HepG2 (cell line): Measurements from ENCODE around the gene C11orf24. TPM values are rescaled to one million over a fixed set of nuclear protein-coding genes. Genes with fewer than 3 reads are reported as not detected.

ENCODE experiments used
- GABPB1 ChIP-seq: IDR thresholded peaks from 2 replicates; pipeline ENCODE4 v1.6.1; 2016; ENCODE audit warnings: mild to moderate bottlenecking, missing genetic modification reagents, moderate library complexity, missing compliant biosample characterization
- GTF2F1 ChIP-seq: fragments of 150-350 bp; IDR thresholded peaks from 2 replicates; pipeline ENCODE4 v1.6.1; 2014; ENCODE audit warnings: low read length
- IKZF1 ChIP-seq: fragments of 450-650 bp; IDR thresholded peaks from 2 replicates; pipeline ENCODE4 v1.7.1; 2016
- RAD51 ChIP-seq: fragments of 450-650 bp; IDR thresholded peaks from 2 replicates; pipeline ENCODE4 v1.6.1; 2016; ENCODE audit warnings: borderline replicate concordance
- RBM39 ChIP-seq: fragments of 200-400 bp; formaldehyde crosslinking; IDR thresholded peaks from one replicate; pipeline ENCODE4 v1.6.1; 2018; ENCODE audit warnings: antibody characterized with exemption, mild to moderate bottlenecking, low read depth, low read length; ENCODE audit not compliant: poor library complexity, severe bottlenecking
- RFX1 ChIP-seq: fragments of 450-650 bp; IDR thresholded peaks from 2 replicates; pipeline ENCODE4 v1.6.1; 2017
- SP4 ChIP-seq: sonication (generic); formaldehyde crosslinking; IDR thresholded peaks from 2 replicates; pipeline ENCODE4 v1.8.1; 2023; ENCODE audit warnings: mild to moderate bottlenecking, missing genetic modification reagents
- XRCC5 ChIP-seq: fragments of 200-400 bp; formaldehyde crosslinking; optimal IDR thresholded peaks from 2 replicates; pipeline ENCODE3; 2017; ENCODE audit warnings: mild to moderate bottlenecking, low read length
- ZNF337 ChIP-seq: sonication (generic); formaldehyde crosslinking; IDR thresholded peaks from 2 replicates; pipeline ENCODE4 v1.5.1; 2020; ENCODE audit warnings: missing genetic modification reagents, low read depth, mild to moderate bottlenecking, borderline replicate concordance
- ZNF556 ChIP-seq: sonication (generic); formaldehyde crosslinking; IDR thresholded peaks from 2 replicates; pipeline ENCODE4 v1.4.0; 2020; ENCODE audit warnings: mild to moderate bottlenecking, missing genetic modification reagents, borderline replicate concordance
- ZNF629 ChIP-seq: sonication (generic); formaldehyde crosslinking; conservative IDR thresholded peaks from 2 replicates; pipeline ENCODE4 v1.5.0; 2020; ENCODE audit warnings: missing genetic modification reagents
- ZNF768 ChIP-seq: sonication (generic); formaldehyde crosslinking; IDR thresholded peaks from 2 replicates; pipeline ENCODE4 v1.4.0; 2020; ENCODE audit warnings: missing genetic modification reagents
- ZNF841 ChIP-seq: sonication (generic); formaldehyde crosslinking; IDR thresholded peaks from 2 replicates; pipeline ENCODE4 v1.8.1; 2023; ENCODE audit warnings: missing genetic modification reagents, borderline replicate concordance
- ZNF879 ChIP-seq: sonication (generic); formaldehyde crosslinking; IDR thresholded peaks from 2 replicates; pipeline ENCODE4 v1.8.1; 2023; ENCODE audit warnings: missing genetic modification reagents
- ZNF883 ChIP-seq: sonication (generic); formaldehyde crosslinking; IDR thresholded peaks from 2 replicates; pipeline ENCODE4 v1.5.1; 2020; ENCODE audit warnings: mild to moderate bottlenecking, missing genetic modification reagents; ENCODE audit errors: not compliant biosample characterization
- polyA plus RNA-seq, 8 experiments: library from polyadenylated mRNA; depleted of rRNA in 3 of 8; stranded (reverse) in 7 of 8; unstranded in 1 of 8; fragments of >200 nt; fragmentation: Illumina TruSeq in 4 of 8; extraction: Trizol in 4 of 8; gene quantifications; 2 replicates each; pipeline versions ENCODE4 v1.2.1 to v1.2.3, GENCODE V29; 2011 to 2016; ENCODE audit warnings: low read depth in 4 of 8, missing spikeins in 1 of 8, mixed read lengths in 1 of 8; ENCODE audit not compliant: insufficient read depth in 1 of 8
- total RNA-seq, 5 experiments: library from RNA; depleted of rRNA; stranded (reverse); fragments of >200 nt; fragmentation: Illumina TruSeq; extraction: Trizol; gene quantifications; 2 replicates each; pipeline ENCODE4 v1.2.3, GENCODE V29; 2016; ENCODE audit warnings: low read depth in 1 of 5
- TF ChIP-seq, protein P1 (sequence below): IDR thresholded peaks from 2 replicates; pipeline ENCODE4 v1.6.1; 2018; ENCODE audit warnings: missing genetic modification reagents
- TF ChIP-seq, protein P2 (sequence below): sonication (generic); formaldehyde crosslinking; IDR thresholded peaks from 2 replicates; pipeline ENCODE4 v1.4.0; 2020; ENCODE audit warnings: missing genetic modification reagents
- TF ChIP-seq, protein P3 (sequence below): sonication (generic); formaldehyde crosslinking; IDR thresholded peaks from 2 replicates; pipeline ENCODE4 v1.5.0; 2020; ENCODE audit warnings: mild to moderate bottlenecking, missing genetic modification reagents, borderline replicate concordance
- TF ChIP-seq, protein P4 (sequence below): IDR thresholded peaks from 2 replicates; pipeline ENCODE4 v1.6.1; 2016; ENCODE audit warnings: low read depth, borderline replicate concordance

The C11orf24 gene
- total and polyA plus RNA-seq, 2 of the 13 experiments (the other 11 are each of a cell fraction or from before 2014, with no cell fraction given), result 52.9 to 55.5 TPM

DNA sequence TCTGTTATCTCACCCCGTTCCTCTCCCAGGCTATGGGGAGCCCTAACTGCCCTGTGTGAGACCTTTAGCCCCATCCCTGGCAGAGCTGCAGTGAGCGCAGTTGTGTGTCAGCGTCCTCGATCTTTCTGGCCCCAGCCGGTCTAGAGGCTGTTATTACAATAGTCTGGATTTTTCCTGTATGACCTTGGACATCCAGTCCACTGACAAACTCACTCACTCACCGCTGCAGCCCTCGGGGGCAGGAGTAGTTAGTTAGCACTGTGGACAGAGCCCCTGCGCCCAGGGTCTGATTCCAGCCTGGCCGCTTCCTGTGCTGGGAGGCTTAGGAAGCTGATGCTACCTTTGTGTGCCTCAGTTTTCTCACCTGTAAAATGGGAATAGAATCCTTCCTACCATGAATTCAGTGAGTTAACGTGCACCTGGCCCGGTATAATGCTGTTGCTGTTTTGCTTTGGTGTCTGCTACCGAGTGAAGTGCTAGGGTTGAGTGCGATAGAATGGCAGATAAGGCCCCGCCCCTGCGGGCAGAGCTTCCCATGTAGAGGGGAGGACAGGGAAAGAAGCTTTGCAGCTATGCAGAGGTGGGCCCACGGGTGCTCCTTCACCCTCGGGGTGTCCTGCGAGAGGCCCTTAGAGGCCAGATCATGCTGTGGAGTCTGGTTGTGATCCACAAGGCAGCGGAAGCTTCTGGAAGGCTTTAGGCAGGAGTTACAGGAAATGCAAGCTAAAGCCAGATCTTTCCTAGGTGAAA, 43.6 kb upstream of the C11orf24 start (continued):
- TF ChIP-seq SP4 (CRISPR knock-in tag), result peak; percentile 63; the same call in 1 of the 2 replicates
- TF ChIP-seq, protein P1, sequence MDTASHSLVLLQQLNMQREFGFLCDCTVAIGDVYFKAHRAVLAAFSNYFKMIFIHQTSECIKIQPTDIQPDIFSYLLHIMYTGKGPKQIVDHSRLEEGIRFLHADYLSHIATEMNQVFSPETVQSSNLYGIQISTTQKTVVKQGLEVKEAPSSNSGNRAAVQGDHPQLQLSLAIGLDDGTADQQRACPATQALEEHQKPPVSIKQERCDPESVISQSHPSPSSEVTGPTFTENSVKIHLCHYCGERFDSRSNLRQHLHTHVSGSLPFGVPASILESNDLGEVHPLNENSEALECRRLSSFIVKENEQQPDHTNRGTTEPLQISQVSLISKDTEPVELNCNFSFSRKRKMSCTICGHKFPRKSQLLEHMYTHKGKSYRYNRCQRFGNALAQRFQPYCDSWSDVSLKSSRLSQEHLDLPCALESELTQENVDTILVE (CRISPR knock-in tag), result no peak
- no peak for TF ChIP-seq ZNF883
- no peak for TF ChIP-seq IKZF1
- TF ChIP-seq ZNF879 (CRISPR knock-in tag), result no peak
- TF ChIP-seq ZNF337, result no peak
- TF ChIP-seq, protein P2, sequence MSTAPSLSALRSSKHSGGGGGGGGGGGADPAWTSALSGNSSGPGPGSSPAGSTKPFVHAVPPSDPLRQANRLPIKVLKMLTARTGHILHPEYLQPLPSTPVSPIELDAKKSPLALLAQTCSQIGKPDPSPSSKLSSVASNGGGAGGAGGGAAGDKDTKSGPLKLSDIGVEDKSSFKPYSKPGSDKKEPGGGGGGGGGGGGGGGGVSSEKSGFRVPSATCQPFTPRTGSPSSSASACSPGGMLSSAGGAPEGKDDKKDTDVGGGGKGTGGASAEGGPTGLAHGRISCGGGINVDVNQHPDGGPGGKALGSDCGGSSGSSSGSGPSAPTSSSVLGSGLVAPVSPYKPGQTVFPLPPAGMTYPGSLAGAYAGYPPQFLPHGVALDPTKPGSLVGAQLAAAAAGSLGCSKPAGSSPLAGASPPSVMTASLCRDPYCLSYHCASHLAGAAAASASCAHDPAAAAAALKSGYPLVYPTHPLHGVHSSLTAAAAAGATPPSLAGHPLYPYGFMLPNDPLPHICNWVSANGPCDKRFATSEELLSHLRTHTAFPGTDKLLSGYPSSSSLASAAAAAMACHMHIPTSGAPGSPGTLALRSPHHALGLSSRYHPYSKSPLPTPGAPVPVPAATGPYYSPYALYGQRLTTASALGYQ (CRISPR knock-in tag), result peak; percentile 74
- TF ChIP-seq XRCC5, result peak; percentile 48
- no peak for TF ChIP-seq RFX1
- peak; percentile 76 for TF ChIP-seq ZNF768 (CRISPR knock-in tag)
- TF ChIP-seq, protein P3, sequence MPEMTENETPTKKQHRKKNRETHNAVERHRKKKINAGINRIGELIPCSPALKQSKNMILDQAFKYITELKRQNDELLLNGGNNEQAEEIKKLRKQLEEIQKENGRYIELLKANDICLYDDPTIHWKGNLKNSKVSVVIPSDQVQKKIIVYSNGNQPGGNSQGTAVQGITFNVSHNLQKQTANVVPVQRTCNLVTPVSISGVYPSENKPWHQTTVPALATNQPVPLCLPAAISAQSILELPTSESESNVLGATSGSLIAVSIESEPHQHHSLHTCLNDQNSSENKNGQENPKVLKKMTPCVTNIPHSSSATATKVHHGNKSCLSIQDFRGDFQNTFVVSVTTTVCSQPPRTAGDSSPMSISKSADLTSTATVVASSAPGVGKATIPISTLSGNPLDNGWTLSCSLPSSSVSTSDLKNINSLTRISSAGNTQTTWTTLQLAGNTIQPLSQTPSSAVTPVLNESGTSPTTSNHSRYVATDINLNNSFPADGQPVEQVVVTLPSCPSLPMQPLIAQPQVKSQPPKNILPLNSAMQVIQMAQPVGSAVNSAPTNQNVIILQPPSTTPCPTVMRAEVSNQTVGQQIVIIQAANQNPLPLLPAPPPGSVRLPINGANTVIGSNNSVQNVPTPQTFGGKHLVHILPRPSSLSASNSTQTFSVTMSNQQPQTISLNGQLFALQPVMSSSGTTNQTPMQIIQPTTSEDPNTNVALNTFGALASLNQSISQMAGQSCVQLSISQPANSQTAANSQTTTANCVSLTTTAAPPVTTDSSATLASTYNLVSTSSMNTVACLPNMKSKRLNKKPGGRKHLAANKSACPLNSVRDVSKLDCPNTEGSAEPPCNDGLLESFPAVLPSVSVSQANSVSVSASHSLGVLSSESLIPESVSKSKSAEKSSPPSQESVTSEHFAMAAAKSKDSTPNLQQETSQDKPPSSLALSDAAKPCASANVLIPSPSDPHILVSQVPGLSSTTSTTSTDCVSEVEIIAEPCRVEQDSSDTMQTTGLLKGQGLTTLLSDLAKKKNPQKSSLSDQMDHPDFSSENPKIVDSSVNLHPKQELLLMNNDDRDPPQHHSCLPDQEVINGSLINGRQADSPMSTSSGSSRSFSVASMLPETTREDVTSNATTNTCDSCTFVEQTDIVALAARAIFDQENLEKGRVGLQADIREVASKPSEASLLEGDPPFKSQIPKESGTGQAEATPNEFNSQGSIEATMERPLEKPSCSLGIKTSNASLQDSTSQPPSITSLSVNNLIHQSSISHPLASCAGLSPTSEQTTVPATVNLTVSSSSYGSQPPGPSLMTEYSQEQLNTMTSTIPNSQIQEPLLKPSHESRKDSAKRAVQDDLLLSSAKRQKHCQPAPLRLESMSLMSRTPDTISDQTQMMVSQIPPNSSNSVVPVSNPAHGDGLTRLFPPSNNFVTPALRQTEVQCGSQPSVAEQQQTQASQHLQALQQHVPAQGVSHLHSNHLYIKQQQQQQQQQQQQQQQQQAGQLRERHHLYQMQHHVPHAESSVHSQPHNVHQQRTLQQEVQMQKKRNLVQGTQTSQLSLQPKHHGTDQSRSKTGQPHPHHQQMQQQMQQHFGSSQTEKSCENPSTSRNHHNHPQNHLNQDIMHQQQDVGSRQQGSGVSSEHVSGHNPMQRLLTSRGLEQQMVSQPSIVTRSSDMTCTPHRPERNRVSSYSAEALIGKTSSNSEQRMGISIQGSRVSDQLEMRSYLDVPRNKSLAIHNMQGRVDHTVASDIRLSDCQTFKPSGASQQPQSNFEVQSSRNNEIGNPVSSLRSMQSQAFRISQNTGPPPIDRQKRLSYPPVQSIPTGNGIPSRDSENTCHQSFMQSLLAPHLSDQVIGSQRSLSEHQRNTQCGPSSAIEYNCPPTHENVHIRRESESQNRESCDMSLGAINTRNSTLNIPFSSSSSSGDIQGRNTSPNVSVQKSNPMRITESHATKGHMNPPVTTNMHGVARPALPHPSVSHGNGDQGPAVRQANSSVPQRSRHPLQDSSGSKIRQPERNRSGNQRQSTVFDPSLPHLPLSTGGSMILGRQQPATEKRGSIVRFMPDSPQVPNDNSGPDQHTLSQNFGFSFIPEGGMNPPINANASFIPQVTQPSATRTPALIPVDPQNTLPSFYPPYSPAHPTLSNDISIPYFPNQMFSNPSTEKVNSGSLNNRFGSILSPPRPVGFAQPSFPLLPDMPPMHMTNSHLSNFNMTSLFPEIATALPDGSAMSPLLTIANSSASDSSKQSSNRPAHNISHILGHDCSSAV (CRISPR knock-in tag), result no peak
- peak; percentile 100 for TF ChIP-seq ZNF629 (CRISPR knock-in tag)
- TF ChIP-seq RBM39, result peak; percentile 19
- no peak for TF ChIP-seq ZNF841 (CRISPR knock-in tag)
- TF ChIP-seq, protein P4, sequence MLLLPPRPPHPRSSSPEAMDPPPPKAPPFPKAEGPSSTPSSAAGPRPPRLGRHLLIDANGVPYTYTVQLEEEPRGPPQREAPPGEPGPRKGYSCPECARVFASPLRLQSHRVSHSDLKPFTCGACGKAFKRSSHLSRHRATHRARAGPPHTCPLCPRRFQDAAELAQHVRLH (CRISPR knock-in tag), result peak; percentile 75; the same call in 1 of the 2 replicates
- TF ChIP-seq ZNF556 (CRISPR knock-in tag), result peak; percentile 66; the same call in 1 of the 2 replicates
- 0 out of 2 replicates have a peak, but pooled peaks have one; percentile 62 for TF ChIP-seq GTF2F1
- no peak; the same call in 1 of the 2 replicates for TF ChIP-seq GABPB1
- TF ChIP-seq RAD51, result no peak
